Measurements from ENCODE around the gene GRN.
A peak's percentile ranks its signal among the peaks of the same experiment; 100 is the strongest.
"Not testable (repeated sequence)": the region's sequence is repeated elsewhere in the genome, so short reads cannot be mapped to it uniquely, and the experiment has no call there.

GRN gene

DNA sequence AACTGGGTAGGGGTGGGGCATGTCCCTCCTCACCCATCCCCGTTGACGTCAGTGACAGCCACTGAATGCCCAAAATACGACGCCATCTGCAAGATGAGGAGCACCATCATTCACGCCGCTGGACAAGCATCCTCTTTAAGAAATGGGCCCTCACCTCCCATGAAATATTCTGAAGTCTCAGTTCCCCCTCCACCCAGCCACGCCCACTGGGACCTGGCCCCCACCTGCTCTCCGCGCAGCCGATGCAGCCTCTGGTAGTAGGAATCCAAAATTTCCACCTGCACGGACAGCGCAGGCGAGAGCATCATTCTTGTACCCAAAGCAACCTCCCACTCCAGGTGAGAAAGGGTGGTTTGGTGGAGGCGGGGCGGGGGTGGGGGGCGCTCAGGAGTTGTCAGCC is 38.8 kb downstream of the GRN start:
- no peak for DNase-seq

DNA sequence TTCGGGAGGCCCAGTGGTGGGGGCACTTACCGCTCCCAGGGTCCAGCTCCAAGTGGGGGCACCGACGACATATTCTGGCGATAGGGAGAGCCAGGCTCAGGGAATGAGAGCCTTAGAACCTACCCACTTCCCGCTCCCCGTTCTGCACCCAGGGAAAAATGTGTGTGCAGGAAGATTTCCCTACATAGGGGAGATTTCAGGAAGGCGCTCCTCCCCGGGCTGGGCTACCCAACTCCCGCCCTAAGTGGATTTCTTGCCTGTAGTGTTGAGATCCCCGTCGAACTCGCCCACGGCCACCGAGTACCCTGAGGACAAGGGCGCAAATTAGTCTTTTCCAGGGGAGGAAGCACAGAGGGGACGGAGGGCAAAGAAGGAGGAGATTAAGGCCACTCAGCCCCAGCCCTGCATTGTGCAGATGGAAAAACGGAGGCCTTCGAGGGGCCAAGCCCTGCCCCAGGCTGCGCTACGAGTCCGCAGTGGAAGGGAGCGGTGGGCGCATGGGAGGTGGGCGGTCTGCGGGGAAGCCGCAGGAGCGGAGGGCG is 39.2 kb downstream of the GRN start:
- no peak for DNase-seq

DNA sequence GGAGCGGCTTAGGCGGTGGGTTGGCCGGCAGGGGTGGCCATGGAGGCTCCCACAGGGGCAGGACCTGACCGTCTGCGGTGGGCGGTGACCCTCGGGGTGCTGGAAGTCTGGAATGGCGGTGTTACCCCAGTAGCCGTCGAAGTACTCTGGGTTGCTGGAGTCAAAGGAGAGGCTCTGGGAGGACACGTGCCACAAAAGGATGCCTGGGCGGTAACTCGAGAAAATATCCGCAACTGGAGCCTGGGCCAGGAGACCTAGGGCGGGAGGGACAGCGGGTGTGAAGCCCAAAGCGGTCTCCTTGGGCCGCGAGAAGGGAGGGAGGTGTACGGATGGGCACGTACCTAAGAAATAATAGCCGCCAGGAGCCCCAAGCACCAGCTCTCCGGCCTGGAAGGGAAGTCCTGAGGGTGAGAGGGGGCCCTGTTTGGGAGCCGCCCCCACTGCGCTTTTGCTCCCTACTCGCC is 39.8 kb downstream of the GRN start:
- DNase-seq, result no peak

DNA sequence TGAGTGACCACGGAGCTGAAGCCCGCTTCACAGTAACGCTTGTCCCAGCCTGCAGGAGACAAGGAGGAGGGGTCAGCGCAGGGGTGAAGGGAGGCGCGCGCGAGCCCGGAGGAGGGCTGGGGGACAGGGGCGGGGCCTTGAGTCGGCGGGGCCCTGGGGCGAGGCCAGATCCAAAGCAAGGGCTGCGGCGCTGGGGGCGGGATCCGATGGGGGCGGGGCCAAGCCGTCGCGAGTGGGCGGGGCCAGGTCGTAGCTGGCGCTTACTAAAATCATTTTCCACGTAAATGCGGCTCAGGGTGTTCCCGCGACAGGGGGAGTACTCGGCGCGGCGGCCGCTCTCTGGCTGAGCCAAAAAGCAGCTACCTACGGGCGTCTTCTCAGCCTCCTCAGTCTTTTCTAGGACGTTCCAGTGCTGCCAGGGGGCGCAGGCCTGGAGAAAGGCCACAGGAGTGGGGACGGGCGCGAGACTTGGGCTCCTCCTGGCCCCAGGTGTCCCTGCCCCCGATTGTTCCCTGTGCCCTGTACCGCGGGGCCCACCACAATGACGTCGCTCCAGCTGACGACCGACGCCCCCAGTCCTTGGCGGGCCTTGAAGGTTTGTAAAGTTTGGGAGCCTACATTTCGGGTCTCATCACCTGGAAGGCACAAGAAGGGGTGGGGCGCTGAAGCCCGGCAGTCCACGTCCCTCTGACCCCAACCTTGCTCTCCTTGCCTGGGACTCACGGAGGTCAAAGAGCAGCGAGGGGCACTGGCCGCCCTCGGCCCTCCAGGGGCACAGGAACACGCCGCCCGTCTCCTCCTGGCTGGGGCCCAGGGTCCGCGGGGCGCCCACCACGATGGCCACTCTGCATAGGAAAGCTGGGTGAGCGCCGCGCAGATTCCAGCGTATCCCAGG is 40.4 kb downstream of the GRN start:
- peak; percentile 85 for DNase-seq

DNA sequence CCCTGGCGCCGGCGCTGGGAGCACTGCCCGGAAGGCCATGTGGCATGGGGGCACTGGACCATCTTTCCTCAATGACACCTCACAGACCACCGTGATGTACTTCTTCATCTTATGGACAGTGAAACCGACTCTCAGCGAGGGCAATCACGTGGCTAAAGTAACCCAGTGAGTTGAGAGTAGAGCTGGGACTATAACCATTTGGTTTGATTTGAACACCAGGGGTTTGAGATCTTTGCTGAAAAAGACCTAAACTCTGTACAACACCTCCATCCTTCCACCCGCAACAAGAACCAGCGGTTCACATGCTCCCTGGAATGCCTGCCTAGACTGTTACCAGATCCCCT is 41.1 kb downstream of the GRN start:
- no peak for DNase-seq

DNA sequence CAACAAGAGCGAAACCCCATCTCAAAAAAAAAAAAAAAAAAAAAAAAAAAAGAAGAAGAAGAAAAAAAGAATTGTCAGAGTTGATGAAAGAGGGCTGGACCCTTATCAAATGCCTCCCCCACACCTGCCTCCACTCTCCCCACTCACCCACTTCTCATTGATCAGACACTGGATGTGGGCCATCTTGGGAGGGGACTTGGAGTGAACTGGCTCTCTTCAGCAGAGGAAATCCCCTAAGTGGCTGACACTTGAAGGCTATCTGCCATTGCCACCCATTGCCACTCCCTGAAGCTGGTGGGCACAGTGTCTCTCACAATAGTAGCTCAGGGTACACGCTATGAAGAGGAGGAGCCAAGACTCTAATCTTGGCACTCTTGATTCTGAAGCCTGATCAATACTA is 42.7 kb downstream of the GRN start:
- no peak for DNase-seq

DNA sequence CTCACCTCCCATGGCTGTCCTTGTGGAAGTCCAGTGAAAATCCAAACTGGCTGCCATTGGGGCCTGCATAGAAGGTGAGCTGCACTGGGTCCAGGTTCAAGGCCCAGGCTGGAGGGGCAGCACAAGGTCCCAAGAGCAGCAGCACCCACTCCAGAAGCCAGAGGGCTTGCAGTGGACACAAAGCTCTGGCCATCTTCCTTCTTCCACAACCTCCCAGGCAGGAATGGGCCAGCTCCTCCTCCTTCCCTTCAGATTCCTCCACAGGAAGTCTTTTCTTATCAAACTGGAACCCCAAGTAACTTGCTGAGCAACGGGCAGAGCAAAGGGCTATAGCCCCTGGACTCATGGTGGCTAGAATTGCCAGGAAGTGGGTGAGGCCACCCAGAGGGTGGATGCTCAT is 44.2 kb downstream of the GRN start, which contains the start of gene ITGA2B:
Gene ITGA2B, minus strand, starts transcription at position 369 of the 400 bp plus-strand sequence. Its CDS starts 176 bp downstream, at position 193.
- DNase-seq, result no peak

DNA sequence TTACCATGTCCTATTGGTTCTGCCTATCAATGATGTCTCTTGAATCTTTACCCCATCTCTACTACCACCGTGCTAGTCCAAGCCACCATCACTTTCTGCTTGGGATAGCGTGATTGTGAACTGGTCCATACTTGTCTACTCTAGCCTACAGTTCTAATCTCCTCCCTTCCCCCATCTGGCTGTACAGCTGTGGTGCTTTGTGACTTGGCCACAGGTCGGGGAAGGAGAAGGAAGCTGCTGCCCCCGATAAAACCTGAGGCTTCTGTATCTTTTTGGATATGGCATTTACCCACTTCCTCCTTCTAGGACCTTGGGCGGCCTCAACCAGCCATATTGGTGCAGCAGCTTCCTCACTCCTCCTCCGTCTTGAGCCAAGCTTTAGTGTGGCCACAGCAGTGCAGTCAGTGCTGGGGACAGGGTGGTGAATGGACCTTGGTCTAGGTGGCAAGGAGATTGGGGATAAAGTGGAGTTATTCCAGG is 44.7 kb downstream of the GRN start:
- DNase-seq, result no peak

DNA sequence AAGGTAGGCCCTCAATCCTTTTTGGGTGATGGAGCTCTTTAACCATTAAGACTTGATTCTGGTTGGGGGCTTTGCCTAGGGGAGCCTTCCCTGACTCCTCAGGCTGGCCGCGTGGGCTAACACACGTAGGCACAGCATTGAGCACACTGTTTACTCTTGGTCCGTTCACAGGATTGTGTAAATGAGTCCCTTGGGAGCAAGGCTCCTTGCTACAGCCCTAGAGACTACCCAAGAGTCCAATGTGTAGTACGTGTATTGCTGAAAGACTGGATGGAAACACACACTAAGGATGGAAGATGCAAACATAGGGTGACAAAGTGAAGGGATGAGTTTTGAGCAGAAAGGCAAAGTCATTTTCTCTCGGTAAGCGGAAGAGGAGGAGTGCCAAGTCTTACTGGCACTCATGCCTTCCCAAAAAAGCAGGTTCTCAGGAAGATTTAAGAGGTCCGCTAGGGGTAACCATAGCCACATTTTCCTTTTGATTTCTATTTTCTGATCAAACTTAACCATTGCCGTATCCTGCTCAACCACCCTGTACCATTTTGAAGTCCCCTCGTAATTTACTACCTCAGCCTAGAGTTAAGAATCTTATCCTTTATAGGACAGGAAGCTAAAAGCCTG is 45.3 kb downstream of the GRN start:
- no peak for DNase-seq

DNA sequence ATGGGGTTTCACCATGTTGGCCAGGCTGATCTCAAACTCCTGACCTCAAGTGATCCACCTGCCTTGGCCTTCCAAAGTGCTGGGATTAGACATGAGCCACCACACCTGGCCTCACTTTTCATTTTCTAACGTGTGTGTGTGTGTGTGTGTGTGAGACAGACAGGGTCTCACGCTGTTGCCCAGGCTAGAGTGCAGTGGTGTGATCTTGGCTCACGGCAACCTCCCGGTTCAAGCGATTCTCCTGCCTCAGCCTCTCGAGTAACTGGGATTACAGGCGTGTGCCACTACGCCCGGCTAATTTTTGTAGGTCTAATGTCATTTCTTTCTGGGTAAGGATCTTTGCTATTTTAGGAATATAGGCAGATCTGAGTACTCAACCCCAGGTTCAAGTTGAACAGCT is 49.0 kb downstream of the GRN start:
- not testable (repeated sequence) for DNase-seq

DNA sequence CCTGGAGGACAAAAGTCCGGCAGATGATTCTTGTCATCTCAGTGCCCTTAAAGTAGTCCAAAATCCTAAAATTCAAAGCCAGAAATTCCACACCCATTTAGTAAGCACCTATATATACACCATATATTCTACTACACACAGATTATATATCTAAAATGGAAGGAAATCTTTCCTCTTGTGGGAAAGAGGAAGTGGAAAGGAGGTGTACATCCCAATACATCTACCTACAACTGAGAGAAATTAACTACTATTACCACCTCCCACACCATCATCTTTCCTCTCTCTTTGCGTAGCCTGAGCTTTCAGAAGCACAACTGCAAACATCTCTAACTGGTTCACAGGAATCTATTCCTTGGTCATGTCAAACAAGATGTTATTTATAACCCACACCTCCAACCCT is 49.7 kb downstream of the GRN start:
- no peak for DNase-seq

DNA sequence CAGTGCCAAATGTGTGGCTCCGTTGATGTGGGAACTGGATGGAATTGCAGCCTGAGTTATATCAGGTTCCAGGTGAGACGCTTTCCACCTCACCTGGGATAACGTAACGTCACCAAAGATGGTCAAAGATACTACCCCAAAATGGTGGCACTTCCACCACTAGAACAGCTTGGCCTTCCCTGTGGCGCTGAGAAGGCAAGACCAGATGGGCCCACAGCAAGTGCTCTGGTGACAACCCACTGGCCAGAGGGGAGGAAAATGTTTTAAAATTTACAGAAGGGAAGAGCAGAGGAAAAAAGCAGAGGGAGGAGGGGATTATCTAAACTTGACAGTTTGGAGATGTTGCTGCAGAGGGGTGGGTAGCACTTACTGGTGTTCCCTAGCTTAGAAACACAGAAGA is 51.8 kb downstream of the GRN start:
- no peak for DNase-seq

DNA sequence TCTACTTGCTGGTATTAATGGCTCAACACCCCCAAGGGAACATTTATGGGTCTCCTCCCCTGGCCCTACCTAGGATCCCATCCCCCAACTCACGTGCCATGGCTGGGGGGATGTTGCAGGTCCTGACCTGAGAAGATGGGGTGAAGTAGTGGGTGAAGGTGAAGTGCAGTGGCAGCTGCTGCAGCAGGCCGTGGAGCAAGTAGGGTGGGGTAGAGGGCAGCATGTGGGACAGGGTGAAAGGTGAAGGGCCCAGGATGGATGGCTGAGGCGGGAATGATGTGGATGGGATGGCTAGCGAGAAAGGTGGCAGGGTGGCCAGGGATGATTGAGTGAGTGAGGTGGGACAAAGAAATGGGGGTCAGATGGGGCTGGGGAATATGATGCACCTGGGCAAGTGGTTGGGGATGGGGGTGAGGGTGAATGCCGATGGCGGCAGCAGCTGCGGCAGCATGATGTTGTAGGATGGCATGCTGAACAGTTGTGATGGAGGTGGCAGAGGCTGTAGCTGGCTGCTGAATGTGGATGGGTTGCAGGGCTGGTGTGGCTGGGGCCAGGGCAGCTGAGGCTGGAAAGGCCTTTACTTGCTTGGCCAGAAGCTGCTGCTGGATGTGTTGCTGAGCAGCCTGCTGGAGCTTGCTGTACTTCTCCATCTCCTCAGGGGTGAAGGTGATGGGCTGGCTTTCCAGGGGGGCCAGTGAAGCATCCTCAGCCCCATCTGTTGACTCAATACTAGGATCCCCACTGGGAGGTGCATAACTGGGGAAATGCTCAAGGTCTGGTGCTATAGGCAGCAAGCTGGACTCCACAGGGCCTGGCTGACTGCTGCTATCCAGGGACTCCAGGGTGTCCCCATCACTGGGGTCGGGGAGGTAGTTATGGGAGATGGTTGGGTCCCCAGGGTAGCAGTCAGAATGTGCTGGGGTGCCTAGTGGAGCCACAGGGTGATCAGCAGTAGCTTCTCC is 52.7 kb downstream of the GRN start:
- no peak for DNase-seq

DNA sequence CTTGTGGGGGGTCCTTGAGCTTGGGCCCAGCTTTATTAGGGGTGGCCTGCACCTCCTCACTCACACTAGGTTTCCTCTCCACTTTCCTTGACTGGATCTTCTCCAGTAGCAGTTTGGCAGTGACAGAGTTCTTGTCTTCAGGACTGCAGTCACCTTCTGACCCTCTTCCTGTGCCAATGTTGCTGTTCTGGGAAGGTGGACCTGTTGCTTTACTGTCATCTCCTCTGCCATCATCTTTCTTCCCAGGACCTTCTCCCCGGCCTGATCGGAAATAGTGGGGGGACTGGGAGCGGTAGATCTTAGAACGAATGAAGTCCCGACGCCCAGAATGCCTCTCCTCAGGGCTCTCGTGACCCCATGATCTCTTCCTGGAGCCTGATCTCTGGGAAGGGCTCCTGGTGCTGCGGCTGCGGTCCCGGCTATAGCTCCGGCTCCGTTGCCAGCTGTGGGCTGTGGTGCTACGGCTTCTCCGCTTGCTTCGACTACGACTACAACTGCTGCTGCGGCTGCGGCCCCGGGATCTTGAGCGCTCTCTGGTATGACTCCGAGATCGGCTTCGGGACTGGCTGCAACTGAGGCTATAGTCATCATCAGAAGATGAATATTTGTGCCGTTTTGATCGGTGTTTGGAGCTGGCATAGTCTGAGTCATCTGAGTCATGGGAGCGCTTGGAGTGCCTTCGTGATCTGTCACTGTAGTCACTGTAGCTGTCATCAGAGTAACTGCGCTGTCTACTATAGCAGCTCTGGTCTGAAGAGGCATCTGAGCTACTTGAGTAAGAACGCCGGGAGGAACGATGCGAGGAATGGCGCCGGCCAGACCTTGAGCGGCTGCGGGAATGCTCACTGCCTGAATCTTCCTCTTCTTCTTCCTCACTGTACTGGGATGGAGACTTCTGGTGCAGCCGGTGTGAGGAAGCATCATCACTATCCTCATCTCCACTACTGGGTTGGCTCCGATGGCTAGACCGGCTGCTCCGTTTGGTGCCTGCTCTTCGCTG is 53.9 kb downstream of the GRN start:
- no peak for DNase-seq

DNA sequence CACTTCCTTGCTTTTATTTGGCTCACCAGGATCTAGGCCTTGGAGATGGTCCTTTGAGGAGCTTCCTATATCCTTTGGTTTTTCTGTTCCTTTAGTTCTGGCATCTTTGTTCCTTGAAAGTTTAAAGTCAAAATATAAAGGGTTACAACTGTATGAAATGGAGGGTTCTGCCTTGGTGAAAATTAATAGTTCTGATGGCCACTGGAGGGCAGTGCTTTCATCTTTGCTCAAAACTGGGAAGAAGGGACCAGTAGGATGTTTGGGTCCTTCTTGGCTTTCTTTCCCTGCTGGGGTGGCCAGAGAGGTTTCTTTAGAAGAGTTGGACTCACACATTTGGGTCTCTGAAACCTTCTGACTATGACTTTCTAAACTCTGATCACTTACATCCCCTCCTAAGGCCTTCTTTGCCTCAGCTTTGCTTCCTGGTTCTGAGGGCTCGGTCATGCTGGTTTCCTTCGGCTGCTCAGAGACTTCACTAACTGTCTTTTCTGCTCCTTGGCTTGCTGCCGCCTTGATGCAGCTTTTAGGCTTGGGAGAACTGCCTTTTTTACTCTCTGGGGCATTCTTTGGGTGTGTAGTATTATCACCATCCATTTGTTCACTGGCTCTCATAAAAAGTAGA is 55.2 kb downstream of the GRN start:
- no peak for DNase-seq

Measured in stimulated activated CD4-positive, alpha-beta T cell treated with anti-CD3 and anti-CD28 coated beads, Interleukin-4, amount 100 ng/mL, for 24 hours (primary cell).